IPS-18c (cell line): Measurements from ENCODE around the gene TNFSF8.

Experiments
- H3K4me3 ChIP-seq: 2 replicates; pipeline ENCODE4 v1.7.0; 2013; ENCODE audit warnings: low read depth, mild to moderate bottlenecking, low read length, moderate library complexity; ENCODE audit not compliant: insufficient read depth
- H3K9me3 ChIP-seq: one replicate; pipeline ENCODE4 v1.6.1; 2013; ENCODE audit warnings: mild to moderate bottlenecking, low read length, moderate library complexity; ENCODE audit not compliant: control insufficient read depth, insufficient read depth

TNFSF8 gene

DNA sequence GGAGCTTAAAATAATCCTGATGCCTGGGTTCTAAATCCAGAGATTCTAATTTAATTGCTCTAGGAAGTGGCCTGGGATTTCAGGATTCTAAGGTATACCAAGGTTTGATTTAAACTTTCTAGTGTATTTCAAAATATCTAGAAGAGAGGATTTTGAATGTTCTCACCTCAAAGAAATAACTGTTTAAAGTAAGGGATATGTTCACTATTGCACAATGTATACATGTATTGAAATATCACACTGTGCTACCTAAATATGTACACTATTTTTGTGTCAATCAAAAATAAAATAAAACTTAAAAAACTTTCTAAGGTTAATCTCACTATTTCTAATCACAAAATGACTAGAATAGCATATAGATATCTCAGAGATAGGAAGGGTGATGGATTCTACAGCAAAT is 34.0 kb downstream of the TNFSF8 start:
- Histone ChIP-seq H3K9me3 (no peaks in the 10 kb centered on the region), H3K4me3 (no peak overlapping the region)

DNA sequence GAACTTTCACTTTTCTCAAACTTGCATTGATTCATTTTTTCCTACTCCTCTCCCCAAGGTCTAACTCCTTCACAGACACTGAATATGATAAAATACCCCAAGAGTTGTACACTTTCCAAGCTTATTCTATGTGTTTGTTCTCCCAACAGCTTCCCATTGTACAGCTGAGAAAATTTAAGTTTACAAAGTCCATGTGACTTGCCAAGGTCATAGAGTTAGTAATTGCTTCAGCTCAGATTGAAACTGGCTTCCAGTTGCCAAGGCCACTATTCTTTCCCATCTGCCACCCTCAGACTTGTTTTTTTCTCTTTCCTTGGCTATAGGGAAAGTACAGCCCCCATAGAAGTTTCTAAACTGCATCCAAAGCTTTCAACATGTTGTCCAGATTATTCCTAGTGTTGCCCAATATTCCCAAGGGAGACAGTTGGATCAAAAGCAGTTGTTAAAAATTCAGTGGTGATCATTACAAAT is 34.8 kb downstream of the TNFSF8 start:
- no peaks in the 10 kb centered on the region for H3K9me3 ChIP-seq
- no peak overlapping the region; the same call in 1 of the 2 replicates for H3K4me3 ChIP-seq

DNA sequence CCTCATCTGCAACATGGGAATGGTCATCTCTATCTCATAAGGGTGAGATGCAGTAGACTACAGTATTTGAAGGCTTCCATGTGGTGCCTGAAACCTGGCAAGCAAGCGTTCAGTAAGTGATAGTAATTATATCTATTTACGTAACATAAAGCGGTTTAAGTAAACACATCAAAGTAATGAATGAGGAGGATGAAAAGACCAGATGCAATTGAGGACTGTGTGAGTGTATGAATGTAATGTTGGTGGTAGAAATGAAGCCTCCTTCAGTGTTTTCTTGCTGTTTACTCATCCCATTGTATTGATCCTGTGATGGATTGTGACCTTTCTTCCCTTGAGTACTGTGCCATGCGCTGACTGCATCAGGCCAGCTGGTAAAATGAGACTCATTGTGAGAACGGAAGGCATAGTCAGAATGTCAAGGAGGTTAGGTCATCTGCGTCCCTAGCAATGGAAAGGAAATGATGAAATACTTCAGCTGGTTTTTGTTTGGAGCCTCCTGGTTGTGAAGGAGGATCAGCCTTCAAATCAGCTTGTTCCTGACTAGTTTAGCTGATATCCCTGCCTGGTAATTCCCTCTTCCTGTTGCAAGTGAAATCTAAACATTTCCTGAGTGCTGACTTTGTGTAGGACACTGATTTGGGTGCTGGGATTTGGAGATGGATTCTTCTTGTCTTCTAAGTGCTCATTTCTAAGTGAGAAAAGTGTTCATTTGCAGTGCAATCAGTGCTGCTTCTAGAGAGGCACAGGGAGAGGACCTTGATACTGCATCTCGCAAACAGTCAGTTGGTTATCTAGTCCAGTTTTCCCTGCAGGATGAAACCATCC is 35.6 kb downstream of the TNFSF8 start:
- Histone ChIP-seq H3K4me3 (no peak overlapping the region; the same call in 1 of the 2 replicates), H3K9me3 (no peaks in the 10 kb centered on the region)

DNA sequence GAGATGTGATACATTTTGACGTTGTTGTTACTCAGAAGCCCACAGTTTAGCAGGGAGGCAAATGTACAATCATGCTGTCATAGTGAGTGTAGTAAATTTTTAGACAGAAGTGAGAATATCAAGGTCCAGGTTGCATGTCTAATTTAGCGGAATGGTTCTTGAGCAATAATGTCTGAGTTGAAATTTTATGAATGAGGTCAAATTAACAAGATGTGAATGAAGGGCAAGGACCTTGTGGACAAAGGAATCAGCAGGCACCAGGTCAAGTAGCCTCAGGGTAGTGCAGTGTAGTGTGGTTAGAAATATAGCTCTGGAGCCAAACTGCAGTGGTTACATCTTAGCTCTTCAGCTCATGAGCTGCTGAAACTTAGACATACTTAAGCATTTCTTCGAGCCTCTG is 36.2 kb downstream of the TNFSF8 start:
- H3K9me3 ChIP-seq, result no peaks in the 10 kb centered on the region
- H3K4me3 ChIP-seq, result no peak overlapping the region

DNA sequence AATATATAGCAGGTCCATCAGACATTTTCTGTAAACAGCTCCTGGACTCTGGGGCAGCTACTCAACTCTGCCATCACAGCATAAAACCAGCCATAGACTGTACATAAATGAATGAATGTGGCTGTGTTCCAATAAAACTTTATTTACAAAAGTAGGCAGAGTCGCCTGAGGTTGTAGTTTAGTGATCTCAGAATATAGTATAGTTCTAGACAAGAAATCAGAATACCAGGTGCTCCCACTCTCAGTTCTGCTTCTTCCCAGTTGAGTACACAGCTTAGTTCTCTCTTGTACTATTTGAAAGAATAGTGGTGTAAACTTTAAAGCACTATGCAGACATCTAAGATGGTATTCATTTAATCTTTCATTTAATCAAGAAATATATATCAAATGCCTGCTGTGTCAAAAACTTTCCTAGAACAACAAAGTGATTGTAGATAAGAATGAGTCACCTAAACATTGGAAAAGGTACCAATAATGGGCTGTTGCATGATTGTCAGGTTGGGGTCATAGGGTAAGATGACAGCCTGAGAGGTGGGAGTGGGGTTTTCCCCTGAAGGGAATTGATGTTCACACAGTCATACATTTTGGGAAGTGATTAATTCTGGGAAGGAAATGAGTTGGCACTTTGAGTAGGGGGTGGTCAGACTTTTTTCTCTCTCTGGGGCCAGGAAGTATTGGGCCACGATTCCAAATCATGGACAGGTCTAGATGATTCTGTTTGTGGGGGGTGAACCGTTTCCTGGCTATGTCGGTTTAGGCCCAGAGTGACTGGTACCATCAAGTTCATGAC is 37.0 kb downstream of the TNFSF8 start:
- no peaks in the 10 kb centered on the region for H3K9me3 ChIP-seq
- no peak overlapping the region for H3K4me3 ChIP-seq

DNA sequence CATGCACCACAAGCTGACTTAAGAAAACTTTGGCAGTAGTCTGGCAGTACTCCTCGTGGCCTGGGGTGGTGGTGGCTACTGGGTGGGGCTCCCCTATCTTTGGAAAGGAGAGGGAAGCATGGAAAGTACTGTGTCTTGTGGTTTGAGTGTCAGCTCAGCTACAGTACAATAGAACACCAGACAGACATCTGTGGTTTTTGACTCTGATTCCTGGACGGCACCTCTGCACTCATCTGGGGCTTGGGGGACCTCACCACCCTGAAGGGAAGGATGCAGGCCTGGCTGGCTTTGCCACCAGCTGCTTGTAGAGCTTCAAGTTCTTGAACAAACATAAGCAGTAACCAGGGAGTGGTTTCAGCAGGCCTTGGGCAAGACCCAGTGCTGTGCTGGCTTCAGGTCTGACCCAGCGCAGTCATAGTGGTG is 40.6 kb downstream of the TNFSF8 start:
- no peak overlapping the region for H3K4me3 ChIP-seq
- H3K9me3 ChIP-seq, result no peaks in the 10 kb centered on the region

DNA sequence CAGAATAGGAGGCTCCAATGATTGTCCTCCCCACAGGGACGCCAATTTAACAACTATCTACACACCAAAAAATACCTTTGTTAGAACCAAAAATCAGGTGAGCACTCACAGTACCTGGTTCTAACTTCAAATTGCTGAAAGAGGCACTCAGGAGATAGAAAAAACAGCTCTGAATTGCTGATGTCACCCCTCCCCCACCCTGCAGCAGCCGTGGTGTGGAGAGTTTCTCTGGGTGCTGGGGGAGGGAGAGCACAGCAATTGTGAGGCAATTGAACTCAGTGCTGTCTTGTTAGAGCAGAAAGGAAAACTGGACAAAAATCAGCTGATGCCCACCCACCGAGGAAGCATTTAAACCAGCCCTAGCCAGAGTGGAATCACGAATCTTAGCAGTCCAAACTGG is 41.8 kb downstream of the TNFSF8 start:
- no peak overlapping the region for H3K4me3 ChIP-seq
- H3K9me3 ChIP-seq, result no peaks in the 10 kb centered on the region

DNA sequence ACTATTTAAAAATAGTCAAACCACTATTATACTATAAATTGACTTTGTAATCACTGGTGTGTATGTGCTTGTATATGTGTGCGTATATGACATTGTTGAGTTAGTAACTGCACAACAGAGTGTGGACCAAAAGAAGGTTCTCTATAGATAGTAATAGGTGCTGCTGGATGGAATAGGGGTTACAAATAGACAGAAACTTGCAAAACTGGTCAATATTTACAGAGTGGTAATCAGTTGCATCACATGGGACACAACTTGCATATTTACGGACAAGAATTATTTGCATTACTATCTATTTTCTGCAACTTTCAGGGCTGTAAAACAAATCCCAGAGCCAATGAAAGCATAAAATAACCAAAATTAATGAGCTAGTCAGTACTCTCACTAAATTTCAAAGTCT is 42.4 kb downstream of the TNFSF8 start:
- no peak overlapping the region for H3K4me3 ChIP-seq
- no peaks in the 10 kb centered on the region for H3K9me3 ChIP-seq

DNA sequence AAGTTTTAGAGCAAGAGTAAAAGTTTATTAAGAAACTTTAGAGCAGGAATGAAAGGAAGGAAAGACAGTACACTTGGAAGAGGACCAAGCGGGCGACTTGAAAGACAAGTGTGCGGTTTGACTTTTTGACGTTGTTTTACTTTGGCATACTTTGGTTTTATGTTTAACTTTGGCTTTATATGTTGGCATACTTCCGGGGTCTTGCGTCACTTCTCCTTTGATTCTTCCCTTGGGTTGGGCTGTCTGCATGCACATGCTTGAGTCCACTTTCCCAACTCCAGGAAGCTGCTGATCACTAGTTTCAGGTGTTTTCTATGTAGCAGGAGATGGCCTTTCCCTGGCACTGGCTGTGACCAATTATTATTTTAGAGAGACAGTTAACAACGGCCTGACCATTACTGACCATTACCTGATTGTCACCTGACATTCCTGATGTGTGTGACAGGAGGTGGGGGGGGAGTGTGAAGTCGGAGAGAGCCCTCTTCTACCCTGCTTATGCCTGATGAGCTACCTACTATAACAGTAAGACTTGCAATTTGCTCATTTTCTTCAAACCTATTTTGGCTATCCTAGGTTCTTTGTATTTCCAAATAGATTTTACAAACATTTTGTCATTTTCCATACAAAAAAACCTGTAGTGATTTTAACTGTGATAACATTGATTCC is 45.5 kb downstream of the TNFSF8 start:
- H3K9me3 ChIP-seq, result no peaks in the 10 kb centered on the region

DNA sequence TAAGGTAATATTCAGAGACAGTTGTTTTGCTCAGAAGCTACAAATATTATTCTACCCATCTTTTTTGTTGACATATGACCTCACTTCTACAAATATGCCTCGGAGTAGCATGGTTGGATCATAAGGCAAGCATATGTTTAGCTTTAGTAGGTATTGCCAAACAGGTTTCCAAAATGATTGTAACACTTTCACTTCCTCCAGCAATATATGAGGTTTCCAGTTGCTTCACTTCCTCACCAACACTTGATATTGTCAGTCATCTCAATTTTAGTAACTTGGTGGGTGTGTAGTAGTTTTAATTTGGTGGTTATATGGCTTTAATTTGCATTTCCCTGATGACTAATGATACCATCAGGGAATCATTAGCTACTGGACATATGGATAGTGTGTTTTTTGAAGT is 46.7 kb downstream of the TNFSF8 start:
- Histone ChIP-seq H3K4me3 (no peak overlapping the region), H3K9me3 (no peaks in the 10 kb centered on the region)

More for the DNA sequence above, 45.5 kb downstream of the TNFSF8 start:
- H3K4me3 ChIP-seq, result no peak overlapping the region

DNA sequence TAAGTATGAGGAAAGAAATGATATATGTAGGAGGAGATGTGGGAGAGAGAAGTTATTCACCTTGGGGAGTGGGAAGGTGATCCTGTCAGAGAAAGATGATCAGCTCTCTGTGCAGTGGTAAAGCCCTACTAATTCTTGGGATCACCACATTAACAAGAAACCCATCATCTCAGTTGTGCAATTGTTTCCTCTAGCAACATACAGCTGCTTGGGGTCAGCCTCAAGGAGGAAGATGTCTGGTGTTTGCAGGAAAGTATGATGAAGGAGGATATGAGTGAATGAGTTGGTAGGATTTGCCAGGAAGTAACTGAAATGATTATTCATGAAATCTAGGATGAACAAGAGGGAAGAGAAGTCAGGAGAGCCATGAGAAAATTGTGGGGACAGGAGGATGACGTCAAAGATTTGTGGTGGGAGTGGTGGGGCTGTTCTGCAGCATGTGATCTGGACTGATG is 50.1 kb downstream of the TNFSF8 start:
- Histone ChIP-seq H3K4me3 (no peak overlapping the region), H3K9me3 (no peaks in the 10 kb centered on the region)

DNA sequence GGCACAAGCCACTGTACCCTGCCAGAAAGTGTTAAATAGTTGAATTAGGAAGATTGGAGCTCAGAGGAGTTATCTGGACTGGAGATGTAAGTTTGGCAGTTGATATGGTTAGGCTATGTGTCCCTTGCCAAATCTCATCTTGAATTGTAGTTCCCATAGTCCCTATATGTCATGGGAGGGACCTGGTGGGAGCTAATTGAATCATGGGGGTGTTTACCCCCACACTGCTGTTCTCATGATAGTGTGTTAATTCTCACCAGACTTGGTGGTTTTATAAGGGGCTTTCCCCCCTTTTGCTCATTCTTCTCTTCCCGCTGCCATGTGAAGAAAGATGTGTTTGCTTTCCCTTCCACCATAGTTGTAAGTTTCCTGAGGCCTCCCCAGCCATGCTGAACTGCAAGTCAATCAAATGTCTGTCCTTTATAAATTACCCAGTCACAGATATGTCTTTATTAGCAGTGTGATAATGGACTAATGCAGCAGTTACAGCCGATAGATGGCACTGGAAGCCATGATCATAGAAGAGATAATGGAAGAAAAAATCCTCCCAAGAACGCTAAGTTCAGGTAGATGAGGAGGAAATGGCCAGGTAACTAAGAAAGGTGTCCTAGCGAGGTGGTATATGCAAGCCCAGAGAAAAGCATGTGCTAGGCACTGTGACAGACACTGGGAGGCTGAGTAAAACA is 51.4 kb downstream of the TNFSF8 start:
- no peaks in the 10 kb centered on the region for H3K9me3 ChIP-seq
- no peak overlapping the region for H3K4me3 ChIP-seq

DNA sequence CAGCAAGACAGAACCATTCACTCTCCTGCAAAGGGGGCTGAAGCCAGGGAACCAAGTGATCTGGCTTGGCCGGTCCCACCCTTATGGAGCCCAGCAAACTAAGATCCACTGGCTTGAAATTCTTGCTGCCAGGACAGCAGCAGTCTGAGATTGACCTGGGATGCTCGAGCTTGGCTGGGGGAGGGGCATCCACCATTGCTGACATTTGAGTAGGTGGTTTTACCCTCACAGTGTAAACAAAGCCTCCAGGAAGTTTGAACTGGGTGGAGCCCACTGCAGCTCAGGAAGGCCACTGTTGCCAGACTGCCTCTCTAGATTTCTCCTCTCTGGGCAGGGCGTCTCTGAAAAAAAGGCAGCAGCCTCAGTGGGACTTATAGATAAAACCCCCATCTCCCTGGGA is 60.5 kb downstream of the TNFSF8 start:
- H3K4me3 ChIP-seq, result no peak overlapping the region
- no peaks in the 10 kb centered on the region for H3K9me3 ChIP-seq

DNA sequence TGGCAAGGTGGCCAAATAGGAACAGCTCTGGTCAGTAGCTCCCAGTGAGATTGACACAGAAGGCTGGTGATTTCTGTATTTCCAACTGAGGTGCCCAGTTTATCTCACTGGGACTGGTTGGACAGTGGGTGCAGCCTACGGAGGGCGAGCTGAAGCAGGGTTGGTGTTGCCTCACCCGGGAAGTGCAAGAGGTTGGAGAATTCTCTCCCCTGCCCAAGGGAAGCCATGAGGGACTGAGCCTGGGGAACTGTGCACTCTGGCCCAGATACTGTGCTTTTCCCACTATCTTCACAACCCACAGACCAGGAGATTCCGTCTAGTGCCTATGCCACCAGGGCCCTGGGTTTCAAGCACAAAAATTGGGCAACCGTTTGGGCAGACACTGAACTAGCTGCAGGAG is 61.0 kb downstream of the TNFSF8 start:
- H3K4me3 ChIP-seq, result no peak overlapping the region
- H3K9me3 ChIP-seq, result no peaks in the 10 kb centered on the region

DNA sequence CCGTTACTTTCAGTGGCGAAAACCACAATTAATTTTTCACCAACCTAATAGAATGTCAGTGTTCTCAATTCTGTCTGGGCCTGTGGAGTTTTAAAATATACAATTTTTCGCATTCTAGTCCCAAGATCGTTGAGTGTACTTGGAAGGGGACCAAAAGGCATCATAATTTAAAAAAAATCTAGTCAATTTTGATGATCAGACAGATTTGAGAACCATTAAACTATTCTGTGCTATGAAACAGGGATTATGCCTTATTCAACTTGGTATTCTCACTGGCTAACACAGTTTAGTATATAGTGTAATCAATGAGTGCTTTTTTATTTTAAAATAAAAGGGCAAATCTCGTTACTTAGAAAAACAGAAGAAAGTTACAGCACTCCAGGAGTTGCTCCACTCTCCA is 63.1 kb downstream of the TNFSF8 start:
- Histone ChIP-seq H3K4me3 (no peak overlapping the region), H3K9me3 (no peaks in the 10 kb centered on the region)

DNA sequence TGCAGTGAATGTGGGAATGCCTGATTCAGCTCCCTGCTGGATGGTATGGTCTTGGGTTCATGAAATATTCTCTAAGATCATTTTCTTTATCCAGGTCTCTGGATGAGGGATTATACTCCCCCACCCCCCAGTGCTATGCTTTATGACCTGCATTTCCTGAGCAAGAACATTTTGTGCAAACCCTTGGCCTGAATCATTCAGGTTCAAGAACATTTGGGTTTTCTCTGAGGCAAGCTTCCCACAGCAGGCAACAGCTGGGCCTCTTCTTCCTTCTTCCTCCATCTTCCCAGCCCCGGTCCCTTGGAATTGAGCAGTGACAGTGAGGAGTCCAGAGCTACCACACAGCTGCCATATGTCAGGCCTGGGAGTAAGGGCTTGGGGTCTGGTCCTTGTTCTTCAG is 65.9 kb downstream of the TNFSF8 start:
- Histone ChIP-seq H3K4me3 (no peak overlapping the region), H3K9me3 (no peaks in the 10 kb centered on the region)

DNA sequence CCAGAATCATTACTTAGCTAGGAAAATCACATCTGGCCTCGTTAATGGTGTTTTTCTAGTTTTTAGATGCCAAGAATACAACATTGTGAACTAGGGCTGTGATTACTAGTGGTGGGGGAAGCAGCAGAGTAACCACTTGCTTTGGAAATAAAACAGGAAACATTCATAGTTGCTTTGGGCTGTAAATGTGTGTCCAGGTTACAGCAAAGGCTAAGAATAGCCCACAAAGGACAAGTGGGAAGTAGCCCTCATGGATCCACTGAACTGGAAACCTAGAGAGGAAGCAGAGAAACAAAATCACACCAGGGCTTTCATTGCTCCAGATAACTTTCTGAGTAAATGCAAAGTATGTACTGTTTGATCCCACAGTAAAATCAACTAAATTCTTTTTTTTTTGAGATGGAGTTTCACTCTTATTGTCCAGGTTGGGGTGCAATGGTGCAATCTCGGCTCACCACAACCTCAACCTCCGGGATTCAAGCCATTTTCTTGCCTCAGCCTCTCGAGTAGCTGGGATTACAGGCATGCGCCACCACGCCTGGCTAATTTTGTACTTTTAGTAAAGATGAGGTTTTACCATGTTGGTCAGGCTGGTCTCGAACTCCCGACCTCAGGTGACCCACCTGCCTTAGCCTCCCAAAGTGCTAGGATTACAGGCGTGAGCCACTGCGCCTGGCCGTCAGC is 68.3 kb downstream of the TNFSF8 start:
- no peaks in the 10 kb centered on the region for H3K9me3 ChIP-seq

More for the DNA sequence above, 68.3 kb downstream of the TNFSF8 start:
- H3K4me3 ChIP-seq, result no peak overlapping the region
